Activated CD4-positive, alpha-beta T cell treated with anti-CD3 and anti-CD28 coated beads, Interleukin-2, Interleukin-6, amounts not matched to agents 100 ng/mL and 50 ng/mL, durations not matched to agents 16 hours and 8 hours (primary cell): ENCODE data around the gene MMAA.
"Not testable (repeated sequence)": the region's sequence is repeated elsewhere in the genome, so short reads cannot be mapped to it uniquely, and the experiment has no call there.

Experiments used
- DNase-seq: peaks from one replicate; pipeline ENCODE4 v3.0.0-alpha.2; 2020

The MMAA gene

DNA sequence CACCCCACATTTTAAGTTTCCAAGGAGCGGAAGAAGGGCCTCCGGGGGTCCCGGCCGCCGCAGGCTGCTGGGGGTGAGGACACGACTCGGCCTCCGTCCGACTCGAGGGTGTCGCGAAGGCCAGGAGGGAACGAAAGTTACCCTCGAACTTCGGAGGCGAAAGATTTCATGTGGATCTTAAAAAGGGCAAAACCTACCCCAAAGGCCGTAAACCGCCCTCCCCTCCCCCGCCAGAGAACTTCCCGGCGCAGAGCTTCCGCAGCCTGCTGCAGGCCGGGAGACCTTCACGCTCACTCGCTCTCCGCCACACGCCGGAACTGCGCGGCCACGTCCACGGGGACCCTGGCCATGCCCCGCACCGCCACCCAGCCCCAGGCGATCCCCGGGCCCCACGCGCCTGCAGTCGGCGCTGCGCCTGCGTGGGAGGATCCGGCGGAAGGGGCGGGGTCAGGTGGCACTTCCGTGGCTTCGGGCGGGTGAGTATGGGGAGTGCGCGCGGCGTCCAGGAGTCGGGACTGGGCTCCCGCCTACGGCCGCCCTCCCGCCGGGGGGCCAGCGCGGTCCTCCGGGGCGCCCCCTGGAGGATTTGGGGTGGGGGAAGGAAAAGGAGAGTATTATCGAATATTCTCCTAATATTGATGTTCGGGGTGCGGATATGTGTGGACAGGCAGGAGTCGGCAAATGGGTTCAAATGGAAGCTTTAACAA is at the start of gene MMAA:
TSS of gene MMAA (plus strand) at position 454 of the 707 bp plus-strand sequence. CDS start 19,755 bp downstream, outside the sequence.
- peak; percentile 97 for DNase-seq

DNA sequence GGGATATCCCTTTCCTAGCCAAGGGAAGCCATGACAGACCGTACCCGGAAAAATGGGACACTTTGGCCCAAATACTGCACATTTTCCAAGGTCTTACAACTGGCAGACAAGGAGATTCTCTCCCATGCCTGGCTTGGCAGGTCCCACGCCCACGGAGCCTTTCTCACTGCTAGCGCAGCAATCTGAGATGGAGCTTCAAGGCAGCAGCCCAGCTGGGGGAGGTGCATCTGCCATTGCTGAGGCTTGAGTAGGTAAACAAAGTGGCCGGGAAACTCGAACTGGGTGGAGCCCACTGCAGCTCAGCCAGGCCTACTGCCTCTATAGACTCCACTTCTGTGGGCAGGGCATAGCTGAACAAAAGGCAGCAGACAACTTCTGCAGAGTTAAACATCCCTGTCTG is 44.6 kb upstream of the MMAA start:
- DNase-seq: not testable (repeated sequence)

- no peak for DNase-seq
These were observed 38.3 kb upstream of the MMAA start for GRCh38 chr4:145580906-145581305.

DNA sequence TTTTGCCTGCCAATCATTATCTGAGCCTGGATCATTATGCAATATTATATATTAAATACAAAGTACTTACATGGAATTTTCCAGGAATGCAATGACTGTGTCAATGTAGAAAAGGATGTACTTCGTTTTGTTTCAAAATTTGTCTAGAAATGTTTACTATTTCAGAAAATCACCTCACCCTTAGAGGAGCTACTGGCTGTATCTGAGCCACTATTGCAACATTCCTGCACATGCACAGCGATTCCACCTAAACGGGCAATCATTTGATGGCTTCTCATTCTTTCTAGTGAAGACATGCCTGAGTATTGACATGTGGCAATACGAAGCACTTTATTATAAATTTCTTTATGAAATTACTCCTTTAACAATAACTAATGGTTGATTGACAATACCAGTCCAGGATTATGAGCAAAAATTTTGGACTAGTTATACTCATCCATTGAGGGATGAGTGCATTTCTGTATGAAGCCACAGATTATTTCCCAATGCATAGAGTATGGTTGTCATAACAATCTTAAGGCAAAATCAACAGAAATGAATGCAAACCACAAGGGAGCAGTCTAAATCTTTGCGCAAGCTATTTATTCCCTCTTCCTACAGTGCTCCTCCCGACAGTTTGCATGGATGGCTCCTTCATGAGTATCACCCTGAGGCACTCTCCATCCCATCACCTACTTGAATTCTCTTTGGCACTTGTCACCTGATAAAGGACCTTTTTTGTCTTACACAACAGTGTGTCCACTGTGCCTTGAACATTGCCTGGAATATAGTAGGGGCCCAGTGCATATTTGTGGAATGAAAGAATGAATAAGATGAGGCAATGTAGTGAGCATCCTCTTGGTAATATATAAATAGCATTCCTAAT is 35.8 kb upstream of the MMAA start:
- DNase-seq: no peak

- no peak for DNase-seq
These were observed 32.0 kb upstream of the MMAA start for GRCh38 chr4:145587088-145587754.

DNA sequence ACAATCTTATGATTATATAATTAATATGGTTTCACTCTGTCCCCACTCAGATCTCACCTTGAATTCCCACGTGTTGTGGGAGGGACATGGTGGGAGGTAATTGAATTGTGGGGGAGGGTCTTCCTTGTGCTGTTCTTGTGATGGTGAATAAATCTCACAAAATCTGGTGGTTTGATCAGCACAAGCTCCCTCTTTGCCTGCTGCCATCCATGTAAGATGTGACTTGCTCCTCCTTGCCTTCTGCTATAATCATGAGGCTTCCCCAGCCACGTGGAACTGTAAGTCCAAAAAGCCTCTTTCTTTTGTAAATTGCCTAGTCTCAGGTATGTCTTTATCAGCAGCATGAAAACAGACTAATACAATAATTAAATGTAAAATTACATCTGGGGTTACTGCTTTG is 29.8 kb upstream of the MMAA start:
- DNase-seq: not testable (repeated sequence)

DNA sequence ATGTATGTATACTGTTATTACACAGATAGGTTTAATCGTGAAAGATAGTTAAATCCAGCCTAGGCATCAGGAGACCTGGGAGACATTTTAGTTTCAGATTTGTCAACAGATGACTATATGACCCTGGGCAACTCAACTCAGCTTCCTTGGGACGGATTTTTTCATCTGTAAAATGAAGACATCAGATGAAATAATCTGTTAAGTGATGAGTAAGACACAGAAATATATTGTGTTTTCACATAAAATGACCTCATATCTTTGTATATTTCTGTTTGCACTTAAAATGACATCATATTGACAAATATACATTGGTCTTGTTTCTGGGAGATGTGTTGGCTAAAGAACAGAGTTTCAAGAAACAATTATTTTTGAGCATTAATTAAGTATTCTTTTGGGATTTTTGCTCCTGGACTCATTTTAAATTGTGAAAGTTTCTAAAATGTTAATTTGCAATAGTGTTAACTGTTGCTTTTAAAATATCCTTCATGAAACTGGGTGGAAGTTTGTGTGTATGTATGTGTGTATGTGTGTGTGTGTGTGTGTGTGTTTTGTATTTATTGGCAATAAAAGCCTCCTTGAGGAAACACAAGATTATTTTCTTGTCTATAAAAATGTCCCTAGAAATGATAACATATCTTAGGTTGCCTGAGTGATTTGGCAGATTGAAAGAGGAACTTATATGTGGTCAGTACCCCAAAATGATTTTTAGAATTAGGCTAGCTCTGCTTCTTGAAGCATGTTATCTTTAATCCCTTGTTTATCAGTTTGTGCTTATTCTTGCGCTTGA is 29.1 kb upstream of the MMAA start:
- DNase-seq: no peak

GRCh38 chr4:145602129-145602760 is 16.9 kb upstream of the MMAA start:
- DNase-seq: no peak

GRCh38 chr4:145605941-145606340 is 13.2 kb upstream of the MMAA start:
- no peak for DNase-seq

- DNase-seq: peak; percentile 70
These were observed 9.4 kb upstream of the MMAA start for GRCh38 chr4:145609481-145610427.

DNA sequence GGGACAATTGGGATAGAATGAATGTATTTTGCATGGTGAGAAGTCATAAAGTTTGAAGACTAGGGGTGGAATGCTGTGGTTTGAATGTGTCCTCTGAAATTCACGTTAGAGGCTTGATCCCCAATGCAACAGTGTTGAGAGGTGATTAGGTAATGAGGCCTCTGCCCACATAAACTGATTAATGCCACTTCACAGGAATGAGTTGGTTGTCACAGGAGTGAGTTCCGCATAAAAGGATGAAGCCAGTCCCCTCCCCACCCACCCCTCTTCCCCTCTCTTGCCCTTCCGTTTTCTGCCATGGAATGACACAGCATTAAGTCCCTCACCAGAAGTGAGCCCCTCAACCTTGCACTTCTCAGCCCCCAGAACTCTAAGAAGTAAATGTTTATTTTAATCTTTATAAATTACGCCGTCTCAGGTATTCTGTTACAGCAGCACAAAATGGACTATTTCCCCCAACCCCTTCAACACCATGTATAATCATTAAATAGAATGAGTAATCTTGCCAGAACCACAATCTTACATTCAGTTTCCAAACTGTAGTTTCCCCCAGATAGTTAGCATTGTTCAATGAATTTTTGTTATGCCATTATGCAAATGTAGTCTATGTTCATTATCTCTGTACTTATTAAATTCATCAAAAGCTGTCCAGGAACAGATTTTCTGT is 5.5 kb upstream of the MMAA start:
- DNase-seq: no peak

DNA sequence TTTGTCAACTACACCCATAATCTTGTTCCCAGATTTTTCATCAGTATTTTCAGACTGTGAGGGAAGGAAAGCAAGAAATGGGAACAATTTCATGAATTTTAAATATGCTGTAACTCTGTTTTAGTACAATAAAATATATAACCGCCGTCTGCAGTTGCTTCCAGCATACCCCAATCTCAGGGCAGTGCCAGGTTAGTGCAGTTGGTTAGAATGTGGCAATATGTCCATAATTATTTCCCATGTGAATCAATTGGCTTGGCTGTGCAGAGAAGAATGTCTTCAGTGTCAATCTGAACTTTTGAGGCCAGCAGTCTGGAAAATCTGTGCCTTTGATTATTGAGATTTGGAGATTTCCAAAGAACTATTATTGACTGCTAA is 5.0 kb upstream of the MMAA start:
- no peak for DNase-seq

DNA sequence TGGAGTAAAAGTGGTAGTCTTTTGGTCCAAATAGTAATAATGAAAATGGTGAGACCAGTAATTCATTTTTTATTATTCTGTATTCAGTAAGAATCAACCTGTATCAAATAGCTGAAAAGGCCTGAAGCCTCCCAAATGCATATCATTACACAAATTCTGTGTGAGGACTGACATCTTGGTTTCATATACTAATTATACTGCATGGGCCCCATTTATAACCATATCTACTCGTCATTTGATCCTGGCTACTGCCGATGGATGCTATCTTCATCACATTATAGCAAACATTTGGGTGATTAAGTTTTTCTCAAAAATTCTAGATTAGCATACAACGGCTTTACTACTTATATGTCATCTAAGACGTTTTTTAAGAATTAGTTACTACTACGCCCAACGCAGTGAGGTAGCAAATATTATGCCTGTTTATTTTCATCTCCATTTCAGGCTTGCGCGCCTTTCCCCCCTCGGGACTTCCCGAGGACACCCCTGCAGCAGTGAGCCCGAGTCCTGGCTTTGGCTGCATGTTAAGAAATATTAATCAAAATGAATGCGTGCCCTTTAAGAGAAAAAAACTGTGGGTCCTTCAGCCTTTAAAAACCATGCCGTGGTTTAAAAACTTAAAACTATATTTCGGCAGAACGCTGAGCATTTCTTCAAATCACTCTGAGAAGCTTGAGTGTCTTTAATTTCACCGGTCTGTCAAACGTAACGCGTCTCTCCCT is 814 bp upstream of the MMAA start:
- DNase-seq: peak; percentile 43

DNA sequence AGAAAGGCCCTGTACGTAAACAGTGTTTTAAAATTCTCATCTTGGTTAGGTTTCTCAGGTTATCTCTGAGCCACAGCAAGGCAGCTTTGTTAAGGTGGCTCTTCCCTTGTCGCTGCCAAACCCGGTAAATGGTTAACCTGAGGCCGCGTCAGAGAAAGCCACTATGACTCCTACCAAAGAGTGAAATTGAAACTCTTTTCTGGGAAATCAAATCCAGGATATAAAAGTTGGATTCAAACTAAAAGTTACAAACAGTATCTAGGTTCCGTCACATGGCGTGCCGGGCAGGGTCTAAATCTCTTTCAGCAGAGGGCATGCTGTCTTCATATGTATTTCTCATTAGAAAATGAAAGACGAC is 433 bp downstream of the MMAA start:
- DNase-seq: peak; percentile 73

DNA sequence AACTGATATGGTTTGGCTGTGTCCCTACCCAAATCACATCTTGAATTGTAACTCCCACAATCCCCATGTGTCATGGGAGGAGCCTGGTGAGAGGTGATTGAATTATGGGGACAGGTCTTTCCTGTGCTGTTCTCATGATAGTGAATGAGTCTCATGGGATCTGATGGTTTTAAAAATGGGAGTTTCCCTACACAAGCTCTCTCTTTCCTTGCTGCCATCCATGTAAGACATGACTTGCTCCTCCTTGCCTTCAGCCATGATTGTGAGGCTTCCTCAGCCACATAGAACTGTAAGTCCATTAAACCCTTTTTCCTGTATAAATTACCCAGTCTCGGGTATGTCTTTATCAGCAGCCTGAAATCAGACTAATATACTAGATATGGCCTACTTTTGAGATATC is 2.9 kb downstream of the MMAA start:
- not testable (repeated sequence) for DNase-seq

GRCh38 chr4:145623831-145624230 is 4.6 kb downstream of the MMAA start:
- peak; percentile 53 for DNase-seq

DNA sequence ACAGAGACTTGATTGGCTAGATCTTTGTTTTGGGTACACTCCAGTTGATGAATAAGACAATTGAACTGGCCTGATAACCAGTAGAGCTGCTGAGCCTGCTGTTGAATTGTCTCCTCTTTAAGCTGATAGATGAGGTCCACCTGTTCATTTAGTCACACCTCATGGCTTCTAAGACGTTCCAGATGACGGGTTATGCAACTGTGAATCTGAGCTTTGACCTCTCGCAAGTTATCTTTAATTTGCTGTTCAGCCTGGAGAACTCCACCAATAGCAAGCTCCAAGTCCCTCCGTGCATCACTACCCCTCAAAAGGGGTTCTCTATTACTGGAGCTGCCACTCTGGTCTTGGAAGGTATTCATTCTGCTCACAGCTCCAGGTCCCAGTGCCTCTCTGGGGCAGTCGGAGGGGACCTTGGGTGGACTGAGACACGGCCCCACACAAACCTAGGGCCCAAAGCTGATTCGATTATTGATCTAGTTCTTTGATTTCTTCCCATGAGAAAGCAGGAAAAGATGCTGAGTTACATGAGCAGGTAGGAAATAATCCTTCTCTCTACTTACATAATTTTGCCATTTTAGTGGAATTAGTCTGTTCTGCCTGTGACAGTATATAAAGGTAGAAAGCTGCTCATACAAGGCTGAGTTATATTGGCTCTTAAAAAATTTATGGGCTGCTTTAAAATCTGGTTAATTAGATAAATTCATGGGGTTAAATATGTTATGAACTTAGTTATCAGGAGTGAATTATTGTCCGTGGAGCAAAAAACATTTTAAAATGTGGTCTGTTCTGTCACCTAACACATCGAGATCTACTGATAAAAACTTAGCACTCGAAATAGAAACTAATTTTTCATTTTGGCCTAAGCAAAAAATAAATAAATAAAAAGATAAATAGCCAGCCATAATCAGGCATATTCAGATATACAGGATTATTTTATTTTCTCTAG is 6.8 kb downstream of the MMAA start:
- DNase-seq: no peak

DNA sequence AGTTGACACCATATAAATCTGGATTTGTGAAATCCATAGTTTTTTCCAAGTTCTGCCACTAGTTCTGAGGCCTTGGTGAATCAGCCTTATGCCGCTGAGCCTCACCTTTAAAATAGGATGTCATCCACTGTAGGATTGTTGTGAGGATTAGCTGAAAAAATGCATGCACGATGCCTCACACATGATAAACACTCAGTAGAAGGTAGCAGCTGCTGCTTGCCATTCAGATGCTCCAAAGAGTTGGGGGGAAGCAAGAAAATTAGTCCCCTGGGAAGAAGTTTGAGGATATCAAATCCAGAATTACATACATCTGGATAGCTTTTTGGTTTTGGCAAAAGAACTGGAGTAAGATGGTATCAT is 7.4 kb downstream of the MMAA start:
- no peak for DNase-seq

GRCh38 chr4:145635117-145635516 is 15.9 kb downstream of the MMAA start:
- DNase-seq: no peak
